ES-I3 (cell line): Measurements from ENCODE around the gene TPK1.
"Not testable (repeated sequence)": the region's sequence is repeated elsewhere in the genome, so short reads cannot be mapped to it uniquely, and the experiment has no call there.

Experiments used
- H3K36me3 ChIP-seq: 2 replicates; pipeline ENCODE4 v1.6.1; 2013; ENCODE audit warnings: mild to moderate bottlenecking, low read length, control low read depth, moderate library complexity; ENCODE audit not compliant: insufficient read depth
- H3K4me1 ChIP-seq: 2 replicates; pipeline ENCODE4 v1.6.1; 2013; ENCODE audit warnings: mild to moderate bottlenecking, control low read depth, low read length; ENCODE audit not compliant: insufficient read depth
- H3K9ac ChIP-seq: 2 replicates; pipeline ENCODE4 v1.6.1; 2013; ENCODE audit warnings: low read depth, mild to moderate bottlenecking, low read length, moderate library complexity
- H3K9me3 ChIP-seq: 2 replicates; pipeline ENCODE4 v1.6.1; 2013; ENCODE audit warnings: mild to moderate bottlenecking, low read length, moderate library complexity; ENCODE audit not compliant: control insufficient read depth, insufficient read depth

The TPK1 gene

DNA sequence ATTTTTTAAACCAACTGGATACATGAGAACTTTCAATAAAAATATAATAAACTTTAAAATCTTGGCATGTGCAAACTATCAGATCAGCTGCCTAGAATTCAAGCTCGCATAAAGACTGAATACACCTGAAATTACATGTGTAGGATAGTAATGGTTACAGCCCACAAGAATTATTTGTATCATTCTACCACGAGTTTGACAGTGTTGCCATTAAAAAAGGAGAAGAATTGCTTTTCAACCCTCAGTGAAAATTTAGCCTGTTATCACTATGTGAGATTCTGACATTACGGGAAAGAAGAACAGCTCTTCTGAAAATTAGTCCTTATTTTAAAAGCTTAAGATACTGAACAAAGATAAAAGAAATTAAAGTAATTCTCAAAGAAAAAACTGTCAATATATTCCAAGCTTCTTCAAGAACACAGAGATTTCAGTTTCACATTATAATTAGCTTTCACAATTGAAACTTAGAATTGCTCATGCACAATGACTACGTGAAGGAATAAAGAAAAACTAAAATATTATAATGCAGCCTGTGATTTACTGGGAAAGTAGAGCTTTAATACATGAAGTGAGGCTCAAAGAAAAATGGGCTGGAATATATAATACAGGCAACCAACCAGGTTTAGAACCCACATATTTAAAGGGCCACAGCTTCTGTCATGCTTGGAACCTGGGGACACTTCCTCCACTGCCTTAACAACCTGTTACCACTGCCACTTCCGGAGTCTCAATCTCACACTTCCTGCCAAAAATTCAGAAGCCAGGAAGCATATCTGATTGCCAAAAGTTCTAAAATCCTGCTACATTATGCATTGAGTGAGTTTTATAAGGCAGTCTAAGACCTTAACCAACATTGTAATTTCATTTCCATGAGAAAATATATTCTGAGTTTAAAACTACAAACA is 23.2 kb downstream of the TPK1 start:
- Histone ChIP-seq H3K36me3 (no peaks in the 10 kb centered on the region), H3K9ac (no peak overlapping the region), H3K4me1 (no peaks in the 10 kb centered on the region), H3K9me3 (no peaks in the 10 kb centered on the region)

DNA sequence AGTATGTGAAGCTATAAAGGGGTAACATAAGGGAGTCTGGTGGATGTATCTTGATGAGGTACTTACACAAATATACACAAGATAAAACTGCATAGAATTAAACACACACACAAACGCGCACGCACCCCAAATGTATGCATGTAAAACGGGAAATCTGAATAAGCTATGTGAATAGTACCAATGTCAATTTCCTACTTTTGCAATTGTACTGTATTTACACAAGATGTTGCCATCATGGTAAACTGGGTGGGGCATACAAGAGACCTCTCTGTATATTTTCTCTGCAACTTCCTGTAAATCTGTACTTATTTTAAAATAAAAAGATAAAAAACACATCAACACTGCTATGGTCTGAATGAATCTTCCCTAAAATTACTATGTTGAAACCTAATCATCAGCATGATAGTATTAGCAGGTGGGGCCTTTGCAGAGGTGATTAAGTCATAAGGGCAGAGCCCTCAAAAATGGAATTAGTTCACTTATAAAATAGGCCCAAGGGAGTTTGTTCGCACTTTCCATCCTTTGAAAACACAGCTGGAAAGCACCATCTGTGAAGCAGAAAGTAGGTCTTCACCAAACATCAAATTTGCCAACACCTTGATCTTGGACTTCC is 30.1 kb downstream of the TPK1 start:
- Histone ChIP-seq H3K4me1 (no peaks in the 10 kb centered on the region), H3K36me3 (no peaks in the 10 kb centered on the region), H3K9ac (no peak overlapping the region), H3K9me3 (no peaks in the 10 kb centered on the region)

DNA sequence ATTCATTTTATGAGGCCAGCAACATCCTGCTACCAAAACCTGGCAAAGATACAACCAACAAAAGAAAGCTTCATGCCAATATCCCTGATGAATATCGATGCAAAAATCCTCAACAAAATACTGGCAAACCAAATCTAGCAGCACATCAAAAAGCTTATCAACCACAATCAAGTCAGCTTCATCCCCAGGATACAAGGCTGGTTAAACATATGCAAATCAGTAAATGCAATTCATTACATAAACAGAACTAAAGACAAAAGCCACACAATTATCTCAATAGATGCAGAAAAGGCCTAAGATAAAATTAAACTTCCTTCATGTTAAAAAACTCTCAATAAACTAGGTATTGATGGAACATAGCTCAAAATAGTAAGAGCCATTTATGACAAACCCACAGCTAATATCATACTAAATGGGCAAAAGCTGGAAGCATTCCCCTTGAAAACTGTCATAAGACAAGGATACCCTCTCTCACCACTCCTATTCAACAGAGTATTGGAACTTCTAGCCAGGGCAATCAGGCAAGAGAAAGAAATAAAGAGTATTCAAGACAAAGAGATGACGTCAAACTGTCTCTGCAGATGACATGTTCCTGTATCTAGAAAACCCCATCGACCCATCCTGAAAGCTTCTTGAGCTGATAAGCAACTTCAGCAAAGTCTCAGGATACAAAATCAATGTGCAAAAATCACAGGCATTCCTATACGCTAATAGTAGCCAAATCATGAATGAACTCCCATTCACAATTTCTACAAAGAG is 35.0 kb downstream of the TPK1 start:
- not testable (repeated sequence) for H3K9ac ChIP-seq

DNA sequence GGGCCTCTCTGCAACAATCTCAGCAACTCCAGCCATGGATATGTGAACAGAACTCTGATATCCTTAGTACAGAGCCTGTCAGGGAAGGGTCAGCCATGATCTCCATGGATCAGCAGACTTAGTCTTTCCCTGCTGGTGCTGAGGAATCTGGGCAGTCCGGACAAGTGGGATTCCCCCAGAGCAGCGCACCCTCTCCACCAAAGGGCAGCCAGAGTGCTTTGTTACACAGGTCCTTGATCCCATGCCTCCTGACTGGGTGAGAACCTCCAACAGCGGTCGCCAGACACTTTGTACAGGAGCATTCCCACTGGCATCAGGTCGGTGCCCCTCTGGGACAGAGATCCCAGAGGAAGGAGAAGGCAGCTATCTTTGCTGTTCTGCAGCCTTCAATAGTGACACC is 38.9 kb downstream of the TPK1 start:
- Histone ChIP-seq H3K9ac (no peak overlapping the region), H3K4me1 (no peaks in the 10 kb centered on the region), H3K9me3 (no peaks in the 10 kb centered on the region), H3K36me3 (no peaks in the 10 kb centered on the region)

More for the DNA sequence above, 35.0 kb downstream of the TPK1 start:
- not testable (repeated sequence) for H3K36me3 ChIP-seq, H3K9me3 ChIP-seq, H3K4me1 ChIP-seq

DNA sequence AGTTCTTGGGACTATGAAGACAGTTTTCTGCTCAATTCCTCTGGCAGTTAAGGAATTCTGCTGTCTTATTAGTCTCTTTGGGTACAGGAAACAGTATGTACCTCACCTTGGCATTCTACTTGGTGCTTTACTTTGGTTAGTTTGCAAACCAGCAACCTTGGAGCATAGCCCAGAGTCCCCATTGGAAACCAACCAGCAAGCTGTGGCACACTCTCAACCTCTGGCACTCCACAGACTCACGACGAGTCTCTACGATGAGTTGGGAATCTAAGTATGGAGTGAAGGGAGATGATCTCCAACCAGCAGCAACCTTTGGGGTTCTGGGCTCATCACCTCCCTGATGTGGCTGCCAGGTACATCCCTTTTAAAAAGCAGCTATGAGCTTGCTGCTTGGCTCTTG is 43.8 kb downstream of the TPK1 start:
- H3K9ac ChIP-seq = no peak overlapping the region
- no peaks in the 10 kb centered on the region for H3K4me1 ChIP-seq
- H3K9me3 ChIP-seq = no peaks in the 10 kb centered on the region
- H3K36me3 ChIP-seq = no peaks in the 10 kb centered on the region

DNA sequence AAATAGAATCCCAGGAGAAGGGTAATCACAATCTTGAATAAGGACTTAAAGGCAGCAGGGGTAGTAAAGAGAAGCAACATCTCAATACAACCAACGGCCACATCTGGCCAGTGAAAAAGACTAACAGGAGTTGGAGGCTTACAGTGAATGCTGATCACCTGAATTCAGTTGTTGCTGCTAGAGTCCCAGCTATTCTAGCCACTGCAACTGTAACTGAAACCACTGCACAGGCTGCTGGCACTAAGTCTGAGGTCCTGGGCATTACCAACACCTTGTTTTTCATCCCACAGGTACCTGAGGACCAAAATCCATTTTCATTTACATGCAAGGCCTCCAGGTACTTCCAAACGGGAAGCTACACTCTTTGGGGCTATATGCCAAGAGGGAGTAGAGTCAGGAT is 44.4 kb downstream of the TPK1 start:
- Histone ChIP-seq H3K9ac (no peak overlapping the region), H3K9me3 (no peaks in the 10 kb centered on the region), H3K4me1 (no peaks in the 10 kb centered on the region), H3K36me3 (no peaks in the 10 kb centered on the region)

DNA sequence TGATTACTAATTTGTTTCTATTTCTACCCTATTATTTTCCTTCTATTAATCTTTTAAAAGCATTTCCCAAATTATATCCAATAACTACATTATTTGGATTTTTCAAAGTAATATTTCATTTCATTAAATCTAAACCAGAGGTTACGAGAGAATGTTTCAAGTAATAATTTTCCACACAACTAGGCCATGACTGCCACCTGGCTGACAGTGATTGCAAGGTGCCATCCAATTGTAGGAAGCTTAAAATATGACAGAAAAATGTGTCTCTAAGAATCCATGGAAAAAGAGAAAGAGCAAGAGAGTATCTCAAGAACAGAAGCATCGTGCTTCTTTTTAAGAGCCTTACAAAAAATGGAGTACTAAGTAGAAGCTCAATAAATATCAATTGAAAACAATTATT is 48.7 kb downstream of the TPK1 start:
- no peak overlapping the region for H3K9ac ChIP-seq
- H3K4me1 ChIP-seq = peaks cover 6% of the 10 kb centered on the region; the same call in 1 of the 2 replicates
- no peaks in the 10 kb centered on the region for H3K36me3 ChIP-seq
- no peaks in the 10 kb centered on the region for H3K9me3 ChIP-seq

DNA sequence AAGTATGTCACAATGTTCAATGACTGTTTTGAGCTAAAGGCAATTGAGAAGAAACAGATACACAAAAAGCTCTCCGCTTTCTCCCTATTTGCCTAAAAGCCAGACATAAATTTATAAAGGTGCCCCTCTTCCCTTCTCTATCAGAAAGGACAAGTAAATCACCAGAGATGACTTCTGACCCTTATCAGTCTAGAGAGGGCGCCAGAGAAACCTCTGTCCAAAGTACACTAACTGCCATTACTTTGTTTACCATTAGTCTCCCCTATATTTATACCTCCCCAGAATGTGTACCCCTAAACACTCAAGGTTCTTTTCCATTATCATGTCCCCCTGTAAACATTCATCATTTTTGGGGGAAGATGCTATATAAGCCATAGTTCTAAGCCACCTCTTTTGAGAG is 49.3 kb downstream of the TPK1 start:
- Histone ChIP-seq H3K36me3 (no peaks in the 10 kb centered on the region), H3K9me3 (no peaks in the 10 kb centered on the region), H3K9ac (no peak overlapping the region), H3K4me1 (peaks cover 6% of the 10 kb centered on the region; the same call in 1 of the 2 replicates)

DNA sequence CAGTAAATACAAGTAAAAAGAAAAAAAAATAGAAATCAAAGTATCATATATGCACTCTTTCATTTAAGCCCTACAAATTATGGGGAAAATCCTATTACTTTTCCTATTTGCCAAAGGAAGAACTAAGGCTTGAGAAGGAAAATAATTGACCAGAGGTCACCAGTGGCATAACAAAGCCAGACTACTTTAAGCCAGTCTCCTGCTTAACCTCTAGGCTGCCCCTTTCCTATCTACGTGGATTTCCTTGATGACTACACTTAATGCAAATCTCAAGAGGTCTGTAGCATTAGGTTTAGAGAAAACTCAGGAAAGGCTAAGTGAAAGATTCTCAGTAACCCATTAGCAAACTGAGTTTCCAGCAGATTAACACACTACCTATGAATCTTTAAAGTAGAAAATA is 49.8 kb downstream of the TPK1 start:
- Histone ChIP-seq H3K9me3 (no peaks in the 10 kb centered on the region), H3K4me1 (peaks cover 6% of the 10 kb centered on the region; the same call in 1 of the 2 replicates), H3K9ac (no peak overlapping the region), H3K36me3 (no peaks in the 10 kb centered on the region)

DNA sequence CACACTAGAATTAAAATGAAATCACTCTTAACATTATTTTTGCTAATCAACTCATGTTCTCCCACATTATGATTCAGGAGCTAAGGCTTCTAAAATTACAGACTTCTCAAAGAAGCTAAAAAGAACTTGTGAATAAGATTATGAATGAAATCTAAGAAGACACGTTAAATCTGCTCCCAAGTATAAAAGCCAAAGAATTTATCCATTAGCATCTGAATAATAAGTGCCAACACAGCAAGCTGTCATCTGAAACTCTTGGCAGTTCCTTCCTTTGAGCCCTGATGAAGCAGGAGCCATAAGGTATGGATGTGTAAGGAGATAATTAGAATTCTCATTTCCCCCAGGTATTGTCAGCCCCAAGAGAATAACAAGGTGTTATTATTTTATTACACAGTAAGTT is 50.3 kb downstream of the TPK1 start:
- H3K4me1 ChIP-seq = peaks cover 6% of the 10 kb centered on the region; the same call in 1 of the 2 replicates
- H3K9ac ChIP-seq = no peak overlapping the region
- H3K9me3 ChIP-seq = no peaks in the 10 kb centered on the region
- H3K36me3 ChIP-seq = no peaks in the 10 kb centered on the region

DNA sequence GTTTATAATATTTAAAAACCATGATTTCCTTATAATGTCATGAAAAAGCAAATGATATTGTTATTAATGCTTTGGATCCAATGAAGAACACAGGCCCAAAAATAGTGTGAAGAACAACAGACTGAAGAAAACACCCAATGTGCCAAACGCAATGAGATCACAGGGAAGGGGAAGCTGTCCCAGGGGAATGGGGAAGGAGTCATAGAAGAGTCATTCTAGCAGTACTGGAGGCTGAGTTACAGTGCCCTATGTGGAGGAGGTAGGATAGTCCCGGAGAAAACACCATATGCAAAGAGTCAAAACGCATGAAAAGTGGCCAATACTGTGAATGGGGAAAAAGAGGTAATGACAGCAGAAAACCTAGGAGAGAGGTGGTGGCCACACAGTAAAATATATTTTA is 50.9 kb downstream of the TPK1 start:
- Histone ChIP-seq H3K9ac (no peak overlapping the region), H3K4me1 (peaks cover 6% of the 10 kb centered on the region; the same call in 1 of the 2 replicates), H3K9me3 (no peaks in the 10 kb centered on the region), H3K36me3 (no peaks in the 10 kb centered on the region)

DNA sequence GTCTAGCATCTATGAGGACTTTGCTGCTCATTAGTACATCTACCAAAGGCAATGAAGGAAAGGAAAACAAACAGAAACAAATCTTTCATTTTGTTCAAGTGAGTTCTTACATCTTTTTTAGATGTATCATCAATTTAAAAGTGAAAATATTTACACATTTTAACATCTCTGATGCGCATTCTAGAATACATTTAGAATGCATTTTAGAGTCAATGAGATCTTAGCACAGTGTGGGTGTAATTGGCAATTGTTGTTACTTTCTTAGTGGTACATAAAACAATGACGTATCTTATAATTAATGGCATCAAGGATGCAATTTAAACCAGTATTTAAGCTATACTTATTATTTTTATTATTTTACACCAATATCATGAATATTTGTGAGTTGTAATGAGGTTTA is 51.4 kb downstream of the TPK1 start:
- H3K9me3 ChIP-seq = no peaks in the 10 kb centered on the region
- H3K36me3 ChIP-seq = no peaks in the 10 kb centered on the region
- no peak overlapping the region for H3K9ac ChIP-seq
- peaks cover 6% of the 10 kb centered on the region; the same call in 1 of the 2 replicates for H3K4me1 ChIP-seq

DNA sequence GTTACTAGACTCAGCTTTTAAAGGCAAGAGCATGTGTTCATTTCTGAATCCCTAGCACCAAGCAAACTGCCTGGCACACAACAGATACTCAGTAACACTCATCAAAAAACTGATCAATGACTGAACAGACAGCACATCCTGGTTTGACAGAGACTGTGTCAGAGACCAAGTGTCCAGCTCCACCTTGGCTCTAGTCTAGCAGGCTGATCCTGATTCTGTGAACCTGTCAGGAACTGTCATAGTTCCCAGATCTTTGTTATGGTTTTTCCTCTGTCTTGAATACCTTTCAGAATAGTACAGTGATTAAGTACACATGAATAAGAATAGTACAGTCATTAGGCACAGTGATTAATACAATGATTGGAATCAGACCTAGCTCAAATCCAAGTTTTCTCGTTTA is 53.0 kb downstream of the TPK1 start:
- peaks cover 6% of the 10 kb centered on the region; the same call in 1 of the 2 replicates for H3K4me1 ChIP-seq
- no peaks in the 10 kb centered on the region for H3K9me3 ChIP-seq
- H3K9ac ChIP-seq = no peak overlapping the region
- no peaks in the 10 kb centered on the region for H3K36me3 ChIP-seq

DNA sequence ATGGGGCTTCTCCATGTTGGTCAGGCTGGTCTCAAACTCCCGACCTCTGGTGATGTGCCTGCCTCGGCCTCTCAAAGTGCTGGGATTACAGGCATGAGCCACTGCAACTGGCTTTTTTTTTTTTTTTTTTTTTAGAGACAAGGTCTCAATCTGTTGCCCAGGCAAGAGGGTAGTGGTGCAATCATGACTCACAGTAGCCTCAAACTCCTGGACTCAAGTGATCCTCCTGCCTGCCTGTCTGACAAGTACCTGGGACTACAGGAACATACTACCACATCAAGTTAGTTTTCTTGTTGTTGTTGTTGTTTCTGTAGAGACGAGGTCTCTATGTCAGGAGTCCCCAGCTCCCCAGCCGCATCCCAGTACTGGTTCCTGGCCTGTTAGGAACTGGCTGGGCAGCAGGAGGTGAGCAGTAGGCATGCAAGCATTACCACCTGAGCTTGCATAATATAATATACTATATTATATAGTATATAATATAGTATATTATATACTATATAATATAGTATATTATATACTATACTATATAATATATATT is 55.7 kb downstream of the TPK1 start:
- Histone ChIP-seq H3K4me1 (no peaks in the 10 kb centered on the region), H3K36me3 (no peaks in the 10 kb centered on the region), H3K9me3 (no peaks in the 10 kb centered on the region), H3K9ac (no peak overlapping the region)
